Measurements from ENCODE around the gene ARL2BP.
A peak's percentile ranks its signal among the peaks of the same experiment; 100 is the strongest.

Gene ARL2BP

DNA sequence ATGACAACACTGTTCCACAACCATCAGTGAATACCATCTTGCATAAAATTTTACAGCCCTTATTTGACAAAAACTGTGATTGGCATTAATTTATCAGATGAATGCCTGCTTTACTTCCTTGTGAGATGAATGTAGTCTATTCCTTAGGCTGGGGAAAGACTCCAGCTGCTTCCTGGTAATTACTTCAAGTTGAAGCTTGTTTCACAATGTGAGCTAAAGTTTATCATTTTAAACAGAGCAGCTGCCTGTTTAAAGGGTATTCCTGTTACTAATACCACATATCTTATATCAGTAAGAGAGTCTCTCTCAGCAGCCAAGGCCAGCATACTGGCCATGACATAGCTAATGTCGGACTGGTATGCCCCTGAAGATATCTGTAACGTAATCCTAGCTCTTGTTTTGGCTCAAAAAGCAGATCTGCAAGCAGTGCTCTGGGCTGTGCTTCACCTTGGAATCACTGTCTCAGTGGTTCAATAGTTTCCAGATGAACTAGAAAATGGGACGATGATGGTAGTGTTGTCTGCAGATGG, 13.2 kb upstream of the ARL2BP start:
- TF ChIP-seq, protein P1, sequence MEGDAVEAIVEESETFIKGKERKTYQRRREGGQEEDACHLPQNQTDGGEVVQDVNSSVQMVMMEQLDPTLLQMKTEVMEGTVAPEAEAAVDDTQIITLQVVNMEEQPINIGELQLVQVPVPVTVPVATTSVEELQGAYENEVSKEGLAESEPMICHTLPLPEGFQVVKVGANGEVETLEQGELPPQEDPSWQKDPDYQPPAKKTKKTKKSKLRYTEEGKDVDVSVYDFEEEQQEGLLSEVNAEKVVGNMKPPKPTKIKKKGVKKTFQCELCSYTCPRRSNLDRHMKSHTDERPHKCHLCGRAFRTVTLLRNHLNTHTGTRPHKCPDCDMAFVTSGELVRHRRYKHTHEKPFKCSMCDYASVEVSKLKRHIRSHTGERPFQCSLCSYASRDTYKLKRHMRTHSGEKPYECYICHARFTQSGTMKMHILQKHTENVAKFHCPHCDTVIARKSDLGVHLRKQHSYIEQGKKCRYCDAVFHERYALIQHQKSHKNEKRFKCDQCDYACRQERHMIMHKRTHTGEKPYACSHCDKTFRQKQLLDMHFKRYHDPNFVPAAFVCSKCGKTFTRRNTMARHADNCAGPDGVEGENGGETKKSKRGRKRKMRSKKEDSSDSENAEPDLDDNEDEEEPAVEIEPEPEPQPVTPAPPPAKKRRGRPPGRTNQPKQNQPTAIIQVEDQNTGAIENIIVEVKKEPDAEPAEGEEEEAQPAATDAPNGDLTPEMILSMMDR (IDR thresholded peaks at IDR 0.05; ENCODE audit: low read depth, low read length, missing control alignments), result no peak
- H3K4me3 ChIP-seq (ENCODE audit: low read depth, low read length), result no peak overlapping the region

GRCh38 chr16:57233944-57234706, 10.9 kb upstream of the ARL2BP start:
- in situ Hi-C loops (cut with HindIII; ENCODE audit: low pct_ligation_motif_present, low sequenced_read_pairs), result no loop called here
- H3K27me3 ChIP-seq (replicated peaks), result no peaks in the 10 kb centered on the region
- H3K36me3 ChIP-seq (replicated peaks), result peaks cover 51% of the 10 kb centered on the region
- DNase-seq, result no peak
- H3K27ac ChIP-seq, result no peak overlapping the region
- no peak overlapping the region for H3K4me3 ChIP-seq (ENCODE audit: low read depth, low read length)
- TF ChIP-seq, protein P1 (IDR thresholded peaks at IDR 0.05; ENCODE audit: low read depth, low read length, missing control alignments), result no peak

More for the DNA sequence above, 13.2 kb upstream of the ARL2BP start:
- no peak overlapping the region for H3K27ac ChIP-seq
- no peak for DNase-seq
- peaks cover 60% of the 10 kb centered on the region for H3K36me3 ChIP-seq (replicated peaks)
- H3K27me3 ChIP-seq (replicated peaks), result no peaks in the 10 kb centered on the region
- in situ Hi-C loops (cut with HindIII; ENCODE audit: low pct_ligation_motif_present, low sequenced_read_pairs), result no loop called here

- Histone ChIP-seq H3K4me3 (ENCODE audit: low read depth, low read length) (no peak overlapping the region), H3K36me3 (replicated peaks) (peaks cover 51% of the 10 kb centered on the region), H3K27me3 (replicated peaks) (no peaks in the 10 kb centered on the region), H3K27ac (no peak overlapping the region)
- TF ChIP-seq, protein P1 (IDR thresholded peaks at IDR 0.05; ENCODE audit: low read depth, low read length, missing control alignments), result no peak
- DNase-seq, result no peak
- in situ Hi-C loops (cut with HindIII; ENCODE audit: low pct_ligation_motif_present, low sequenced_read_pairs), result no loop called here
Measured at GRCh38 chr16:57234707-57235092, 10.4 kb upstream of the ARL2BP start.

DNA sequence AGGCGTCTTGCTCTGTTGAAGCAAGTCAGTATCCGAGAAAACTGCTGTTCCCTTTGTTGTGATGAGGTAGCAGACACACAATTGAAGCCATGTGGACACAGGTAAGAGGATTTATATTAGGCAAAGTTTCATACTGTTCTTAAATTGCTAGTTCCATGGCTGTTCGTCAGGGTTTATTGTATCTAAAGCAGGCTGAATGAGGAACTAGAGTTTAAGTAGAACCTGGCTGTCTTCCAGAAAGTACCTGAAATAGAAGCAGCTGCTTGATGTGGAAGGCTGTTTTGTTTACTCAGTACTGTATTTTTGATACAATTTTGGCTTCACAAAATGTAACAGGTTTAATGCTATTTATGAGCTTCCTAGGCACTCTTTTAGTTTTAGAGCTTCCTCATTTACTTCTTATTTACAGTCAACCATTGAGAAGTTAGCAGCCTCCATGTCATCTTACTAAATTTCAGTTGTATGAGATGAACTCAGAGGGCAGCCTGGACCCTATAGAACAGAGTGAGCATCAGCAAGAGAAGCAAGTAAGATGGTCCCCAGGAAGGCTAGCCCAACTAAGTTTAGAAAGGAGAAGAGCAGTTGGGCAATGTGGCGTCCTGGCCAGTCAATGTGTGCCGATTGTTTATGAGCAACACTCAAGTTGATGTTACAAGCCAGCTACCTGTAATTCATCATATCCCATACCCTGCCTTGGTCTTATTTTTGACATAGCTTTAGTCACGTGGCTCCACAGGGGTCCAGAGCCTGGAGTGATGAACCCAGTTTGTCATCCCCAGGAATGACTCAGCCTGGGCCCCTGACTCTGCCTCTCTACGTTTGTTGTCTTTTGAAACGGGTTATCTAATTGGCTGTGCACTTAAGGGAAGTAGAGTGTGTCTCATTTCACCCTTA, 9.7 kb upstream of the ARL2BP start:
- in situ Hi-C loops (cut with HindIII; ENCODE audit: low pct_ligation_motif_present, low sequenced_read_pairs), result no loop called here
- peak overlapping the region; percentile 47 for H3K27ac ChIP-seq
- TF ChIP-seq, protein P1 (IDR thresholded peaks at IDR 0.05; ENCODE audit: low read depth, low read length, missing control alignments), result no peak
- H3K4me3 ChIP-seq (ENCODE audit: low read depth, low read length), result no peak overlapping the region
- H3K36me3 ChIP-seq (replicated peaks), result peaks cover 51% of the 10 kb centered on the region
- DNase-seq, result peak; percentile 95
- H3K27me3 ChIP-seq (replicated peaks), result no peaks in the 10 kb centered on the region

DNA sequence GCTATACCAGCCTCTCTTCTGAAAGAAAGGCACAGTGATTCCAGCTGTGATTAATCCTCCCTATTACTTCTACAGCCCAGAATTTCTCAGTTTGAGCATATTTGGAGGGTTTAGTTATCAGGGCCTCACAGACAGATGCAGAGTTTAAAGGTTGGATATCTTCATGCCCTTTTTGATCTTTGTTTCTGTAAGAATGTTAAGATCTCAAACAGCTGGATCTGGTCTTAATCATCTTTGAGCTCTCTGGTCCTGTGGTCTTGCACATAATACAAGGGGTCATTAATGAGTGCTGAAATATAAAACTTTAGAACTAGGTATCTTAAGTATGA, 9.1 kb upstream of the ARL2BP start:
- in situ Hi-C loops (cut with HindIII; ENCODE audit: low pct_ligation_motif_present, low sequenced_read_pairs), result no loop called here
- TF ChIP-seq, protein P1 (IDR thresholded peaks at IDR 0.05; ENCODE audit: low read depth, low read length, missing control alignments), result no peak
- peaks cover 45% of the 10 kb centered on the region for H3K36me3 ChIP-seq (replicated peaks)

More for the DNA sequence above, 9.1 kb upstream of the ARL2BP start:
- H3K27me3 ChIP-seq (replicated peaks), result no peaks in the 10 kb centered on the region
- no peak overlapping the region for H3K4me3 ChIP-seq (ENCODE audit: low read depth, low read length)
- peak overlapping the region; percentile 62 for H3K27ac ChIP-seq
- DNase-seq, result no peak

All from brain microvascular endothelial cell (primary cell).